Vagina (tissue), 2 donors: ENCODE measurements around the gene SGTA.

ENCODE experiments used
- POLR2A ChIP-seq, 2 donors: fragments of 450-650 bp; IDR thresholded peaks; one replicate each; pipeline ENCODE4 v1.6.1; 2017; ENCODE audit warnings: antibody characterized with exemption in 2 of 2, mild to moderate bottlenecking in 2 of 2, moderate library complexity in 2 of 2
- POLR2AphosphoS5 ChIP-seq, 2 donors: sonication (generic); formaldehyde crosslinking; IDR thresholded peaks; one replicate each; pipeline ENCODE4 v1.9.0; 2017; ENCODE audit warnings: antibody characterized with exemption in 2 of 2, mild to moderate bottlenecking in 2 of 2, low read depth in 1 of 2; ENCODE audit not compliant: insufficient read depth in 1 of 2
- TF ChIP-seq, protein P1 (sequence below), 3 experiments: fragments of 450-650 bp in 2 of 3; fragments of 200-600 bp in 1 of 3; sonication (generic) in 1 of 3; IDR thresholded peaks; one replicate each; pipeline ENCODE4 v1.5.1; 2017 to 2019; ENCODE audit warnings: antibody characterized with exemption in 3 of 3, mild to moderate bottlenecking in 2 of 3, moderate library complexity in 2 of 3

DNA sequence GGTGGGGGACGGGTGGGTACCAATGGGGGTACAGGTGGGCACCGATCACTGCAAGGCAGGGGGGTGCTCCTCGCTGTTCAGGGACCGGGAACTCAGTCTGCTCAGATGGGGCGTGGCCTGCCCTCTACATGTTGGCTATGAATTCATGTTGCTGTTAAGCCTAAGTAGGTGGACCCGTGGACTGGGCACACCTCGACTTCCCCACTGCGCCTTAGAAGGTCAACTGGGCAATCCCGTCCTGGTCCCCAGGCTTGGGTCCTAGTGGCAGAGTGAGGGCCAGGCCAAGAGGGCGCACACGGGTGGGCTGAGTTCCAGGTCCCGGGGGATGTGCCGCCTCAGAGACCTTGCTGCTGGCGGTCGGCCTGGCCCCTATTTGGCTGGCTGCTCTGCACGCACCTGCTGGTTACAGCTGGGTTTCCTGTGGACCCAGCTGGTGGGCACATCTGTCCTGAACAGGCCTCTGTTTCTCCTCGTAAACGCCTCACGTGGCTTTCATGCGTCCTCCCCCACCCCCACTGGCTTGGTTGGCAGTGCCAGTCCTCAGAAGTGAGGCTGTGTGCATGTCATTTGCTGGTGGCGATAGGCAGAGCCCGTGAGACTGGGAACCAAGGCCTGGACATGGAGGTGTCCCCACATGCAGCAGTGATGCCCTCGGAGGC lies 23.0 kb upstream of the SGTA start:
- TF ChIP-seq, protein P1, sequence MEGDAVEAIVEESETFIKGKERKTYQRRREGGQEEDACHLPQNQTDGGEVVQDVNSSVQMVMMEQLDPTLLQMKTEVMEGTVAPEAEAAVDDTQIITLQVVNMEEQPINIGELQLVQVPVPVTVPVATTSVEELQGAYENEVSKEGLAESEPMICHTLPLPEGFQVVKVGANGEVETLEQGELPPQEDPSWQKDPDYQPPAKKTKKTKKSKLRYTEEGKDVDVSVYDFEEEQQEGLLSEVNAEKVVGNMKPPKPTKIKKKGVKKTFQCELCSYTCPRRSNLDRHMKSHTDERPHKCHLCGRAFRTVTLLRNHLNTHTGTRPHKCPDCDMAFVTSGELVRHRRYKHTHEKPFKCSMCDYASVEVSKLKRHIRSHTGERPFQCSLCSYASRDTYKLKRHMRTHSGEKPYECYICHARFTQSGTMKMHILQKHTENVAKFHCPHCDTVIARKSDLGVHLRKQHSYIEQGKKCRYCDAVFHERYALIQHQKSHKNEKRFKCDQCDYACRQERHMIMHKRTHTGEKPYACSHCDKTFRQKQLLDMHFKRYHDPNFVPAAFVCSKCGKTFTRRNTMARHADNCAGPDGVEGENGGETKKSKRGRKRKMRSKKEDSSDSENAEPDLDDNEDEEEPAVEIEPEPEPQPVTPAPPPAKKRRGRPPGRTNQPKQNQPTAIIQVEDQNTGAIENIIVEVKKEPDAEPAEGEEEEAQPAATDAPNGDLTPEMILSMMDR (IDR thresholded peaks at IDR 0.05), result no peak
- TF ChIP-seq POLR2A (IDR thresholded peaks at IDR 0.05), result no peak
- no peak for TF ChIP-seq POLR2AphosphoS5 (IDR thresholded peaks at IDR 0.05; ENCODE audit: insufficient read depth in 1 of 2, low read depth in 1 of 2)
